HEK293 (cell line): ENCODE measurements around the gene MTF2.

Source experiments
- CTCF ChIA-PET: fragments of 350-600 bp; formaldehyde crosslinking; extraction: SDS; loops from one replicate; lab custom pipeline; 2021; ENCODE audit warnings: antibody characterized with exemption; lab: Yijun Ruan, JAX
- POLR2A ChIA-PET: fragments of 300-600 bp; formaldehyde crosslinking; extraction: SDS; loops from one replicate; lab custom pipeline; 2020; ENCODE audit warnings: antibody characterized with exemption, inconsistent platforms; lab: Yijun Ruan, JAX
- H3K27ac ChIP-seq: fragments of 200-500 bp; sonication (Bioruptor generic); 2 replicates; pipeline ENCODE4 v1.5.1; 2014; ENCODE audit warnings: low read depth, low read length, control low read depth, inconsistent platforms; ENCODE audit errors: extremely low read depth
- H3K36me3 ChIP-seq, 2 experiments: fragments of 200-500 bp in 1 of 2; sonication (Bioruptor generic) in 1 of 2; 1 replicate in 1 of 2; 2 replicates in 1 of 2; pipeline ENCODE4 v1.5.1; 2014 to 2017; ENCODE audit warnings: inconsistent platforms in 2 of 2, low read length in 2 of 2; ENCODE audit not compliant: control insufficient read depth in 2 of 2, insufficient read depth in 1 of 2
- H3K4me1 ChIP-seq: fragments of 200-500 bp; sonication (Bioruptor generic); 2 replicates; pipeline ENCODE4 v1.5.1; 2014; ENCODE audit warnings: mild to moderate bottlenecking, low read length, inconsistent platforms; ENCODE audit not compliant: control insufficient read depth, insufficient read depth
- H3K4me3 ChIP-seq: 2 replicates; pipeline ENCODE4 v1.5.1; 2011; ENCODE audit warnings: low read depth, mild to moderate bottlenecking, control low read depth, low read length, moderate library complexity
- H3K9me3 ChIP-seq: fragments of 200-500 bp; sonication (Bioruptor generic); 2 replicates; pipeline ENCODE4 v1.5.1; 2014; ENCODE audit warnings: low read depth, low read length, inconsistent platforms; ENCODE audit not compliant: control insufficient read depth, insufficient read depth
- GLI2 ChIP-seq: fragments of 450-650 bp; formaldehyde crosslinking; IDR thresholded peaks from 2 replicates; pipeline ENCODE4; 2017; ENCODE audit warnings: missing biosample characterization, missing genetic modification characterization, low read depth, borderline replicate concordance
- KLF16 ChIP-seq: fragments of 450-650 bp; formaldehyde crosslinking; IDR thresholded peaks from 2 replicates; pipeline ENCODE4 v1.5.1; 2017; ENCODE audit warnings: missing biosample characterization, missing genetic modification characterization
- ZFHX2 ChIP-seq: fragments of 450-650 bp; formaldehyde crosslinking; conservative IDR thresholded peaks from 2 replicates; pipeline ENCODE4 v1.5.1; 2016; ENCODE audit warnings: missing biosample characterization, missing genetic modification characterization
- ZNF121 ChIP-seq: fragments of 450-650 bp; formaldehyde crosslinking; IDR thresholded peaks from 2 replicates; pipeline ENCODE4 v1.5.1; 2016; ENCODE audit warnings: missing biosample characterization, missing genetic modification characterization
- ZNF138 ChIP-seq: fragments of 450-650 bp; formaldehyde crosslinking; IDR thresholded peaks from 2 replicates; pipeline ENCODE4 v1.5.1; 2016; ENCODE audit warnings: missing biosample characterization, missing genetic modification characterization, borderline replicate concordance
- ZNF146 ChIP-seq: fragments of 450-650 bp; formaldehyde crosslinking; IDR thresholded peaks from 2 replicates; pipeline ENCODE4 v1.5.1; 2016; ENCODE audit warnings: missing biosample characterization, missing genetic modification characterization
- ZNF2 ChIP-seq: fragments of 450-650 bp; formaldehyde crosslinking; IDR thresholded peaks from 2 replicates; pipeline ENCODE4 v1.5.1; 2016; ENCODE audit warnings: missing biosample characterization, missing genetic modification characterization
- ZNF530 ChIP-seq: fragments of 450-650 bp; formaldehyde crosslinking; IDR thresholded peaks from 2 replicates; pipeline ENCODE4 v1.5.1; 2016; ENCODE audit warnings: low read depth, missing biosample characterization, missing genetic modification characterization
- ZNF560 ChIP-seq: fragments of 450-650 bp; formaldehyde crosslinking; IDR thresholded peaks from 2 replicates; pipeline ENCODE4 v1.5.1; 2017; ENCODE audit warnings: missing biosample characterization, missing genetic modification characterization, borderline replicate concordance
- ZNF610 ChIP-seq: fragments of 450-650 bp; formaldehyde crosslinking; IDR thresholded peaks from 2 replicates; pipeline ENCODE4 v1.5.1; 2016; ENCODE audit warnings: missing biosample characterization, missing genetic modification characterization, borderline replicate concordance
- ZNF664 ChIP-seq: fragments of 450-650 bp; formaldehyde crosslinking; IDR thresholded peaks from 2 replicates; pipeline ENCODE4 v1.5.1; 2016; ENCODE audit warnings: missing biosample characterization, missing genetic modification characterization
- ZNF701 ChIP-seq: fragments of 450-650 bp; formaldehyde crosslinking; IDR thresholded peaks from 2 replicates; pipeline ENCODE4 v1.5.1; 2016; ENCODE audit warnings: missing biosample characterization, missing genetic modification characterization
- TF ChIP-seq, protein P1 (sequence below): fragments of 450-650 bp; formaldehyde crosslinking; IDR thresholded peaks from 2 replicates; pipeline ENCODE4 v1.5.1; 2017; ENCODE audit warnings: missing biosample characterization, missing genetic modification characterization
- TF ChIP-seq, protein P2 (sequence below): fragments of 450-650 bp; formaldehyde crosslinking; IDR thresholded peaks from 2 replicates; pipeline ENCODE4 v1.5.1; 2016; ENCODE audit warnings: missing biosample characterization, missing genetic modification characterization
- TF ChIP-seq, protein P3 (sequence below): fragments of 450-650 bp; formaldehyde crosslinking; IDR thresholded peaks from 2 replicates; pipeline ENCODE4 v1.5.1; 2017; ENCODE audit warnings: missing biosample characterization, missing genetic modification characterization
- TF ChIP-seq, protein P4 (sequence below): fragments of 450-650 bp; formaldehyde crosslinking; IDR thresholded peaks from 2 replicates; pipeline ENCODE4 v1.5.1; 2016; ENCODE audit warnings: missing biosample characterization, missing genetic modification characterization
- TF ChIP-seq, protein P5 (sequence below): fragments of 450-650 bp; formaldehyde crosslinking; IDR thresholded peaks from 2 replicates; pipeline ENCODE4 v1.5.0; 2017; ENCODE audit warnings: missing biosample characterization, missing genetic modification characterization, borderline replicate concordance

MTF2 gene

DNA sequence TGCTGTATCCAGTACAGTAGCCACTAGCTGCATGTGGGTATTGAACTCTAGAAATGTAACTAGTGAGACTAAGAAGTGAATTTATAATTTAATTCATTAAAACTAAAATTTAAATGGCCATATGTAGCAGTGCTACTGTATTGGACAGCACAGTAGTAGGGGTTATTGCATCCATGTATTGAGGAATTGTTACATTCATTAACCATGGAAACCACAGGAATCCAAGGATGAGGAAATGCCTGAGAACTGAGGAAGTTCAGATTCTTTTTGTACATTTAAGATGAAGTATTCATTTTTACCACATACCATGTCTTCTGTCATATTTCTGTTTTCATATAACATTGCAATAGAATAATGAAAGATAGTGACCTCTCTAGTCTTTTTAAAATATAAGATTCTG is 2.6 kb downstream of the MTF2 start:
- Histone ChIP-seq H3K36me3 (peaks cover 11 to 34% of the 10 kb centered on the region in 2 experiments), H3K9me3 (no peaks in the 10 kb centered on the region), H3K27ac (no peak overlapping the region), H3K4me3 (peak overlapping the region; percentile 73), H3K4me1 (peaks cover 6% of the 10 kb centered on the region)
- POLR2A ChIA-PET, result no interaction called here
- no peak for TF ChIP-seq ZFHX2 (tag by site-specific recombination)
- no peak for TF ChIP-seq ZNF560
- TF ChIP-seq, protein P1, sequence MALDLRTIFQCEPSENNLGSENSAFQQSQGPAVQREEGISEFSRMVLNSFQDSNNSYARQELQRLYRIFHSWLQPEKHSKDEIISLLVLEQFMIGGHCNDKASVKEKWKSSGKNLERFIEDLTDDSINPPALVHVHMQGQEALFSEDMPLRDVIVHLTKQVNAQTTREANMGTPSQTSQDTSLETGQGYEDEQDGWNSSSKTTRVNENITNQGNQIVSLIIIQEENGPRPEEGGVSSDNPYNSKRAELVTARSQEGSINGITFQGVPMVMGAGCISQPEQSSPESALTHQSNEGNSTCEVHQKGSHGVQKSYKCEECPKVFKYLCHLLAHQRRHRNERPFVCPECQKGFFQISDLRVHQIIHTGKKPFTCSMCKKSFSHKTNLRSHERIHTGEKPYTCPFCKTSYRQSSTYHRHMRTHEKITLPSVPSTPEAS (tag by site-specific recombination), result no peak
- no peak for TF ChIP-seq ZNF146 (tag by site-specific recombination)
- TF ChIP-seq, protein P2, sequence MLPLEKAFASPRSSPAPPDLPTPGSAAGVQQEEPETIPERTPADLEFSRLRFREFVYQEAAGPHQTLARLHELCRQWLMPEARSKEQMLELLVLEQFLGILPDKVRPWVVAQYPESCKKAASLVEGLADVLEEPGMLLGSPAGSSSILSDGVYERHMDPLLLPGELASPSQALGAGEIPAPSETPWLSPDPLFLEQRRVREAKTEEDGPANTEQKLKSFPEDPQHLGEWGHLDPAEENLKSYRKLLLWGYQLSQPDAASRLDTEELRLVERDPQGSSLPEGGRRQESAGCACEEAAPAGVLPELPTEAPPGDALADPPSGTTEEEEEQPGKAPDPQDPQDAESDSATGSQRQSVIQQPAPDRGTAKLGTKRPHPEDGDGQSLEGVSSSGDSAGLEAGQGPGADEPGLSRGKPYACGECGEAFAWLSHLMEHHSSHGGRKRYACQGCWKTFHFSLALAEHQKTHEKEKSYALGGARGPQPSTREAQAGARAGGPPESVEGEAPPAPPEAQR (tag by site-specific recombination), result no peak
- TF ChIP-seq KLF16 (tag by site-specific recombination), result no peak
- TF ChIP-seq GLI2 (tag by site-specific recombination), result no peak
- no peak for TF ChIP-seq ZNF138 (tag by site-specific recombination)
- TF ChIP-seq, protein P3, sequence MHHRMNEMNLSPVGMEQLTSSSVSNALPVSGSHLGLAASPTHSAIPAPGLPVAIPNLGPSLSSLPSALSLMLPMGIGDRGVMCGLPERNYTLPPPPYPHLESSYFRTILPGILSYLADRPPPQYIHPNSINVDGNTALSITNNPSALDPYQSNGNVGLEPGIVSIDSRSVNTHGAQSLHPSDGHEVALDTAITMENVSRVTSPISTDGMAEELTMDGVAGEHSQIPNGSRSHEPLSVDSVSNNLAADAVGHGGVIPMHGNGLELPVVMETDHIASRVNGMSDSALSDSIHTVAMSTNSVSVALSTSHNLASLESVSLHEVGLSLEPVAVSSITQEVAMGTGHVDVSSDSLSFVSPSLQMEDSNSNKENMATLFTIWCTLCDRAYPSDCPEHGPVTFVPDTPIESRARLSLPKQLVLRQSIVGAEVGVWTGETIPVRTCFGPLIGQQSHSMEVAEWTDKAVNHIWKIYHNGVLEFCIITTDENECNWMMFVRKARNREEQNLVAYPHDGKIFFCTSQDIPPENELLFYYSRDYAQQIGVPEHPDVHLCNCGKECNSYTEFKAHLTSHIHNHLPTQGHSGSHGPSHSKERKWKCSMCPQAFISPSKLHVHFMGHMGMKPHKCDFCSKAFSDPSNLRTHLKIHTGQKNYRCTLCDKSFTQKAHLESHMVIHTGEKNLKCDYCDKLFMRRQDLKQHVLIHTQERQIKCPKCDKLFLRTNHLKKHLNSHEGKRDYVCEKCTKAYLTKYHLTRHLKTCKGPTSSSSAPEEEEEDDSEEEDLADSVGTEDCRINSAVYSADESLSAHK (tag by site-specific recombination), result no peak
- TF ChIP-seq, protein P4, sequence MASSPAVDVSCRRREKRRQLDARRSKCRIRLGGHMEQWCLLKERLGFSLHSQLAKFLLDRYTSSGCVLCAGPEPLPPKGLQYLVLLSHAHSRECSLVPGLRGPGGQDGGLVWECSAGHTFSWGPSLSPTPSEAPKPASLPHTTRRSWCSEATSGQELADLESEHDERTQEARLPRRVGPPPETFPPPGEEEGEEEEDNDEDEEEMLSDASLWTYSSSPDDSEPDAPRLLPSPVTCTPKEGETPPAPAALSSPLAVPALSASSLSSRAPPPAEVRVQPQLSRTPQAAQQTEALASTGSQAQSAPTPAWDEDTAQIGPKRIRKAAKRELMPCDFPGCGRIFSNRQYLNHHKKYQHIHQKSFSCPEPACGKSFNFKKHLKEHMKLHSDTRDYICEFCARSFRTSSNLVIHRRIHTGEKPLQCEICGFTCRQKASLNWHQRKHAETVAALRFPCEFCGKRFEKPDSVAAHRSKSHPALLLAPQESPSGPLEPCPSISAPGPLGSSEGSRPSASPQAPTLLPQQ (tag by site-specific recombination), result no peak
- no peak for TF ChIP-seq ZNF664 (tag by site-specific recombination)
- TF ChIP-seq, protein P5, sequence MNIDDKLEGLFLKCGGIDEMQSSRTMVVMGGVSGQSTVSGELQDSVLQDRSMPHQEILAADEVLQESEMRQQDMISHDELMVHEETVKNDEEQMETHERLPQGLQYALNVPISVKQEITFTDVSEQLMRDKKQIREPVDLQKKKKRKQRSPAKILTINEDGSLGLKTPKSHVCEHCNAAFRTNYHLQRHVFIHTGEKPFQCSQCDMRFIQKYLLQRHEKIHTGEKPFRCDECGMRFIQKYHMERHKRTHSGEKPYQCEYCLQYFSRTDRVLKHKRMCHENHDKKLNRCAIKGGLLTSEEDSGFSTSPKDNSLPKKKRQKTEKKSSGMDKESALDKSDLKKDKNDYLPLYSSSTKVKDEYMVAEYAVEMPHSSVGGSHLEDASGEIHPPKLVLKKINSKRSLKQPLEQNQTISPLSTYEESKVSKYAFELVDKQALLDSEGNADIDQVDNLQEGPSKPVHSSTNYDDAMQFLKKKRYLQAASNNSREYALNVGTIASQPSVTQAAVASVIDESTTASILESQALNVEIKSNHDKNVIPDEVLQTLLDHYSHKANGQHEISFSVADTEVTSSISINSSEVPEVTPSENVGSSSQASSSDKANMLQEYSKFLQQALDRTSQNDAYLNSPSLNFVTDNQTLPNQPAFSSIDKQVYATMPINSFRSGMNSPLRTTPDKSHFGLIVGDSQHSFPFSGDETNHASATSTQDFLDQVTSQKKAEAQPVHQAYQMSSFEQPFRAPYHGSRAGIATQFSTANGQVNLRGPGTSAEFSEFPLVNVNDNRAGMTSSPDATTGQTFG (tag by site-specific recombination), result no peak
- CTCF ChIA-PET, result no interaction called here

DNA sequence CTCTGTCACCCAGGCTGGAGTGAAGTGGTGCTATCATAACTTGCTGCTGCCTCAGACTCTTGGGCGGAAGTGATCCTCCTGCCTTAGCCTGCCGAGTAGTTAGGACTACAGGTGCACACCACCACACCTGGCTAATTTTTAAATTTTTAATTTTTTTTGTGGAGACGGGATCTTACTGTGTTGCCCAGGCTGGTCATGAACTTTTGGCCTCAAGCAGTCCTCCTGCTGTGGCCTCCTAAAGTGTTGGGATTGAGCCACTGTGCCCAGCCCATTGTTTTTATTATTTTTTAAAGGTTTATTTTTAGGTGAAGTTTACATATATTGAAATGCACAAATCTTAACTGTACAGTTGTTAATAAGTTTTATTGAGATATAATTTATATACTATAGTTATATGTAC is 3.2 kb downstream of the MTF2 start:
- Histone ChIP-seq H3K4me3 (no peak overlapping the region), H3K27ac (no peak overlapping the region), H3K36me3 (peaks cover 11 to 37% of the 10 kb centered on the region in 2 experiments)

More for the DNA sequence above, 3.2 kb downstream of the MTF2 start:
- ChIA-PET CTCF (no interaction called here), POLR2A (no interaction called here)
- Histone ChIP-seq H3K9me3 (no peaks in the 10 kb centered on the region), H3K4me1 (peaks cover 6% of the 10 kb centered on the region)
- TF ChIP-seq ZNF121 (tag by site-specific recombination) (peak; percentile 78), ZNF2 (tag by site-specific recombination) (no peak), ZNF530 (no peak), ZNF610 (tag by site-specific recombination) (no peak), ZNF664 (tag by site-specific recombination) (peak; percentile 59), ZNF701 (tag by site-specific recombination) (no peak)
